ENCODE results near the gene AMY2B. TPM values are rescaled to one million over a fixed set of nuclear protein-coding genes. Genes with fewer than 3 reads are reported as not detected.

AMY2B gene
- total and polyA plus RNA-seq, 2 of the 8 experiments (the other 6 are each of a cell fraction or from before 2014, with no cell fraction given): 2.0 to 2.1 TPM

GRCh38 chr1:103560427-103560826 is 11.0 kb upstream of the AMY2B start:
- H3K36me3 ChIP-seq (ENCODE audit: control insufficient read depth in 2 of 4, insufficient read depth in 4 of 4, low read length in 3 of 4): no peaks in the 10 kb centered on the region
- no peak overlapping the region for H2BK20ac ChIP-seq (ENCODE audit: low read length)
- no peak overlapping the region for H3K14ac ChIP-seq (ENCODE audit: insufficient read length)
- no peaks in the 10 kb centered on the region for H4K20me1 ChIP-seq (replicated peaks in 1 of 2; ENCODE audit: control insufficient read depth in 1 of 2, insufficient read depth in 2 of 2, low read length in 2 of 2)
- H3K9ac ChIP-seq (replicated peaks in 1 of 4; ENCODE audit: extremely low read depth in 1 of 4, low read depth in 3 of 4, low read length in 3 of 4): no peak overlapping the region
- no peak overlapping the region for H3K18ac ChIP-seq (ENCODE audit: extremely low read depth, low read length)
- H2BK12ac ChIP-seq (ENCODE audit: low read depth, low read length): no peak overlapping the region
- FAIRE-seq (no peak), DNase-seq (ENCODE audit: low read depth in 1 of 2, low spot score in 2 of 2) (no peak)
- H3K4me1 ChIP-seq (replicated peaks in 1 of 4; ENCODE audit: control insufficient read depth in 3 of 4, insufficient read depth in 4 of 4, low read length in 3 of 4): no peaks in the 10 kb centered on the region
- ChIA-PET POLR2A (ENCODE audit: partially characterized antibody) (no interaction called here), CTCF (ENCODE audit: partially characterized antibody) (no interaction called here)
- H3K23me2 ChIP-seq (ENCODE audit: low read depth, low read length): no peaks in the 10 kb centered on the region
- H2AFZ ChIP-seq (ENCODE audit: low read length): no peak overlapping the region
- H3K79me1 ChIP-seq (ENCODE audit: low read depth, low read length): no peaks in the 10 kb centered on the region
- H4K8ac ChIP-seq (ENCODE audit: extremely low read depth, insufficient read depth, low read length): no peak overlapping the region
- H3K4me2 ChIP-seq (ENCODE audit: insufficient read depth in 1 of 2, low read depth in 2 of 2, low read length in 2 of 2): no peak overlapping the region
- H3K23ac ChIP-seq (ENCODE audit: insufficient read length): no peak overlapping the region
- no peak overlapping the region for H2BK15ac ChIP-seq (ENCODE audit: low read length)
- no peaks in the 10 kb centered on the region for H3K9me3 ChIP-seq (ENCODE audit: insufficient read depth in 2 of 2, low read depth in 1 of 2, low read length in 1 of 2)
- no peaks in the 10 kb centered on the region for H3K79me2 ChIP-seq (ENCODE audit: control insufficient read depth in 1 of 2, insufficient read depth in 2 of 2, low read length in 2 of 2)
- H4K91ac ChIP-seq (replicated peaks; ENCODE audit: insufficient read length, low read length): no peak overlapping the region
- H3K56ac ChIP-seq (replicated peaks; ENCODE audit: insufficient read length, low read depth, low read length): no peak overlapping the region
- no peak overlapping the region for H3K4ac ChIP-seq (replicated peaks; ENCODE audit: insufficient read length, low read depth, low read length)
- H3K27me3 ChIP-seq (replicated peaks in 1 of 4; ENCODE audit: control insufficient read depth in 3 of 4, extremely low read depth in 1 of 4, insufficient read depth in 3 of 4, low read length in 3 of 4): no peaks in the 10 kb centered on the region
- no peak overlapping the region for H2BK5ac ChIP-seq (ENCODE audit: low read depth, low read length)
- H3K4me3 ChIP-seq (ENCODE audit: extremely low read depth in 1 of 4, insufficient read depth in 2 of 4, low read depth in 3 of 4, low read length in 4 of 4): no peak overlapping the region
- no peak overlapping the region for H2BK120ac ChIP-seq (replicated peaks; ENCODE audit: low read depth, low read length)
- no peak overlapping the region for H3K27ac ChIP-seq (ENCODE audit: low read depth, low read length)
- no peak overlapping the region for H4K5ac ChIP-seq (ENCODE audit: insufficient read length, low read depth, low read length)
- no peak overlapping the region for H2AK5ac ChIP-seq (ENCODE audit: low read depth, low read length)
- no peak for TF ChIP-seq EGR1 (IDR thresholded peaks at IDR 0.05; ENCODE audit: borderline replicate concordance, low read depth, low read length)
- TF ChIP-seq CTCF (IDR thresholded peaks at IDR 0.05; ENCODE audit: control extremely low read depth in 1 of 3, insufficient read depth in 1 of 3, low read depth in 1 of 3, low read length in 3 of 3): no peak
- TF ChIP-seq PHF8 (conservative IDR thresholded peaks at IDR 0.05; ENCODE audit: low read depth, low read length): no peak
- TF ChIP-seq RFX5 (IDR thresholded peaks at IDR 0.05; ENCODE audit: borderline replicate concordance, low read depth, low read length): no peak
- TF ChIP-seq GTF2F1 (IDR thresholded peaks at IDR 0.05; ENCODE audit: borderline replicate concordance, low read depth, low read length): no peak
- no peak for TF ChIP-seq SP2 (IDR thresholded peaks at IDR 0.05; ENCODE audit: low read length)
- no peak for TF ChIP-seq GABPA (IDR thresholded peaks at IDR 0.05; ENCODE audit: borderline replicate concordance, insufficient read depth, low read length)
- no peak for TF ChIP-seq SIN3A (conservative IDR thresholded peaks at IDR 0.05 in 1 of 2, IDR thresholded peaks at IDR 0.05 in 1 of 2; ENCODE audit: low read depth in 1 of 2, low read length in 2 of 2)
- no peak for TF ChIP-seq KDM5A (IDR thresholded peaks at IDR 0.05; ENCODE audit: low read length)
- no peak for TF ChIP-seq TAF1 (IDR thresholded peaks at IDR 0.05; ENCODE audit: low read depth, low read length)
- TF ChIP-seq TAF7 (optimal IDR thresholded peaks at IDR 0.05; ENCODE audit: borderline replicate concordance, low read depth, low read length): no peak
- no peak for TF ChIP-seq NANOG (IDR thresholded peaks at IDR 0.05; ENCODE audit: insufficient read depth, low read depth, low read length, poor library complexity, severe bottlenecking)
- no peak for TF ChIP-seq TCF12 (IDR thresholded peaks at IDR 0.05; ENCODE audit: low read depth, low read length)
